Osteoblast (primary cell): ENCODE data around the gene CNMD. TPM values are rescaled to one million over a fixed set of nuclear protein-coding genes. Genes with fewer than 3 reads are reported as not detected.
A peak's percentile ranks its signal among the peaks of the same experiment; 100 is the strongest.

Experiments used
- DNase-seq: peaks from one replicate; pipeline ENCODE4 v3.0.0; 2011; ENCODE audit warnings: low spot score, mixed read lengths; ENCODE audit not compliant: insufficient read length; ENCODE audit errors: missing footprints
- H2AFZ ChIP-seq: 2 replicates; pipeline ENCODE4 v1.6.0; 2011; ENCODE audit warnings: mild to moderate bottlenecking, low read length
- H3K27ac ChIP-seq: 2 replicates; pipeline ENCODE4 v1.5.1; 2011; ENCODE audit warnings: mild to moderate bottlenecking, low read depth, low read length, moderate library complexity
- H3K27me3 ChIP-seq: 2 replicates; pipeline ENCODE4 v1.6.0; 2012; ENCODE audit warnings: mild to moderate bottlenecking, control low read depth, inconsistent platforms, low read length, moderate library complexity; ENCODE audit not compliant: insufficient read depth
- H3K36me3 ChIP-seq: 2 replicates; pipeline ENCODE4 v1.5.1; 2011; ENCODE audit warnings: mild to moderate bottlenecking, low read length, control low read depth, moderate library complexity; ENCODE audit not compliant: insufficient read depth
- H3K4me1 ChIP-seq: 2 replicates; pipeline ENCODE4 v1.5.1; 2011; ENCODE audit warnings: mild to moderate bottlenecking, low read length, control low read depth, moderate library complexity; ENCODE audit not compliant: insufficient read depth
- H3K4me2 ChIP-seq: 2 replicates; pipeline ENCODE4 v1.6.0; 2011; ENCODE audit warnings: mild to moderate bottlenecking, low read length; ENCODE audit not compliant: insufficient read depth
- H3K4me3 ChIP-seq: fragments of 200-600 bp; sonication (generic); 3 replicates; pipeline ENCODE4 v1.5.1; 2012; ENCODE audit warnings: mild to moderate bottlenecking, low read length, inconsistent platforms; ENCODE audit not compliant: insufficient read depth
- H3K79me2 ChIP-seq: 2 replicates; pipeline ENCODE4 v1.6.0; 2012; ENCODE audit warnings: mild to moderate bottlenecking, low read length, control low read depth, inconsistent platforms; ENCODE audit not compliant: insufficient read depth
- H3K9me3 ChIP-seq: 2 replicates; pipeline ENCODE4 v1.5.1; 2011; ENCODE audit warnings: low read depth, low read length, control low read depth
- H4K20me1 ChIP-seq: 2 replicates; pipeline ENCODE4 v1.6.0; 2012; ENCODE audit warnings: mild to moderate bottlenecking, low read length, control low read depth; ENCODE audit not compliant: insufficient read depth
- total RNA-seq: library from RNA; depleted of rRNA; stranded (reverse); fragments of >200 nt; gene quantifications from 2 replicates; pipeline ENCODE4 v1.2.3, GENCODE V29; 2012
- TF ChIP-seq, protein P1 (sequence below): IDR thresholded peaks from 2 replicates; pipeline ENCODE4 v1.5.1; 2011; ENCODE audit warnings: mild to moderate bottlenecking, low read depth, low read length, moderate library complexity; ENCODE audit errors: extremely low read depth

Gene CNMD
- total RNA-seq, 1 donor: not detected

DNA sequence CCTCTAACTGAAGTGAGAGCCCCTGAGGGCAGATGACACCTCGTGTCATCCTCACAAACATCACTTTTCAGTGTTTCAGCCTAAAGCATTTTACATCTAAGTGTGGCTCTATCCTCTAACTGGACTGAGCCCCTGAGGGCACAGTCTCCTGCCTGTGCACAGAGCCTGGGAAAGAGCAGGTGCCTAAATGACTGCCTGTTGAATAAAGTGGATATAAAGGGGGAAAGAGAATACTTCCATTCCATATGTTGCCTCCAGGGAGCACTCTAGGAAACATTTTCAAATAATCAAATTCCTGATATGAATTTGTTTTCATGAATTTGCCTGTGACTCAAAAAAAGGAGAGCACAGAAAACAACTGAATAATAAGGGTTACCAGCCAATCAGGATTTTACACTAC lies 32.2 kb downstream of the CNMD start:
- TF ChIP-seq, protein P1, sequence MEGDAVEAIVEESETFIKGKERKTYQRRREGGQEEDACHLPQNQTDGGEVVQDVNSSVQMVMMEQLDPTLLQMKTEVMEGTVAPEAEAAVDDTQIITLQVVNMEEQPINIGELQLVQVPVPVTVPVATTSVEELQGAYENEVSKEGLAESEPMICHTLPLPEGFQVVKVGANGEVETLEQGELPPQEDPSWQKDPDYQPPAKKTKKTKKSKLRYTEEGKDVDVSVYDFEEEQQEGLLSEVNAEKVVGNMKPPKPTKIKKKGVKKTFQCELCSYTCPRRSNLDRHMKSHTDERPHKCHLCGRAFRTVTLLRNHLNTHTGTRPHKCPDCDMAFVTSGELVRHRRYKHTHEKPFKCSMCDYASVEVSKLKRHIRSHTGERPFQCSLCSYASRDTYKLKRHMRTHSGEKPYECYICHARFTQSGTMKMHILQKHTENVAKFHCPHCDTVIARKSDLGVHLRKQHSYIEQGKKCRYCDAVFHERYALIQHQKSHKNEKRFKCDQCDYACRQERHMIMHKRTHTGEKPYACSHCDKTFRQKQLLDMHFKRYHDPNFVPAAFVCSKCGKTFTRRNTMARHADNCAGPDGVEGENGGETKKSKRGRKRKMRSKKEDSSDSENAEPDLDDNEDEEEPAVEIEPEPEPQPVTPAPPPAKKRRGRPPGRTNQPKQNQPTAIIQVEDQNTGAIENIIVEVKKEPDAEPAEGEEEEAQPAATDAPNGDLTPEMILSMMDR: no peak

DNA sequence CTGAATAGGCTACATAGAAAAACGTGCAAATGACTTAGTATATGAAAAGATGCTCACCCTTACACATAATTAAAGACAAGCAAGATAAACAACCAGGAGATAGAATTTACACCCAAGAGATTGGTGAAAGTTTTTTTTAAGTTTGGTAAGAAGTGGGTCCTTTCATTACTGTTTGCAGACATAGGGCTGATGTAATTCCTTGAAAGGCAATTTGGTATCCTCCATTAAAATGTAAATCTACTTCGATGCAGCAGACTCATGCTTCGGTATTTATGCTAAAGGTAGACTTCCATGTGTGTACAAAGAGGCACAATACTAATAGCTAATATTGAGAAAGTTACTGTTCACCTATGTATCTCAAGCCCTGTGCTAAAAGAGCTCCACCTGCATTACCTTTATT lies 33.5 kb downstream of the CNMD start:
- no peak for DNase-seq
- H3K4me3 ChIP-seq: no peak overlapping the region
- no peak overlapping the region for H3K4me2 ChIP-seq
- H3K79me2 ChIP-seq: no peaks in the 10 kb centered on the region
- H3K36me3 ChIP-seq: no peaks in the 10 kb centered on the region
- H3K4me1 ChIP-seq: no peaks in the 10 kb centered on the region
- H3K9me3 ChIP-seq: no peaks in the 10 kb centered on the region
- TF ChIP-seq, protein P1: no peak
- H2AFZ ChIP-seq: no peak overlapping the region
- H3K27me3 ChIP-seq: no peaks in the 10 kb centered on the region
- H4K20me1 ChIP-seq: no peaks in the 10 kb centered on the region
- H3K27ac ChIP-seq: no peak overlapping the region

More for the DNA sequence above, 32.2 kb downstream of the CNMD start:
- Histone ChIP-seq H3K27me3 (no peaks in the 10 kb centered on the region), H3K79me2 (no peaks in the 10 kb centered on the region), H3K4me1 (no peaks in the 10 kb centered on the region), H3K27ac (no peak overlapping the region), H2AFZ (no peak overlapping the region), H3K9me3 (no peaks in the 10 kb centered on the region), H4K20me1 (no peaks in the 10 kb centered on the region), H3K36me3 (no peaks in the 10 kb centered on the region), H3K4me2 (no peak overlapping the region), H3K4me3 (no peak overlapping the region)
- no peak for DNase-seq

DNA sequence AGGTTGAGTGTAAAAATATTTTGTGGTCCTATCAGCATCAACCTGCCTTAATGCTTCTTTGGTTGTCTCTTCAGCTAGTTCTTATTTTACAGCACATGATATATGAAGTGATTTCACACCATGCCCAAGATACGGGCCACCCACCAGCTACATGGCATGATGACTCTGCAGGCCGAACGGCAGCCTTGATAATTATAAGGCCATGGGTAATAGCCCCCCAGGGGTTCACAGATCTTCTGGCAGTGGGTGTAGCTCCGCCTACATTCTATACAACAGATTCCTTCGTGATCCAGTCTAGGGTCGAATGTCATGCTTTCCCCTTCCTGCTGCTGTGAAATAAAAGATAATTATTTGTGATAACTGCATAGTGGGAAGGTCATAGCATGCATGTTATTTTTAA lies 36.1 kb downstream of the CNMD start:
- H3K79me2 ChIP-seq: no peaks in the 10 kb centered on the region
- no peak overlapping the region for H3K4me3 ChIP-seq
- H4K20me1 ChIP-seq: no peaks in the 10 kb centered on the region
- H3K4me2 ChIP-seq: no peak overlapping the region
- no peaks in the 10 kb centered on the region for H3K9me3 ChIP-seq
- no peaks in the 10 kb centered on the region for H3K4me1 ChIP-seq
- TF ChIP-seq, protein P1: no peak
- H3K27ac ChIP-seq: no peak overlapping the region
- H2AFZ ChIP-seq: no peak overlapping the region
- H3K36me3 ChIP-seq: no peaks in the 10 kb centered on the region
- no peaks in the 10 kb centered on the region for H3K27me3 ChIP-seq
- DNase-seq: peak; percentile 41

DNA sequence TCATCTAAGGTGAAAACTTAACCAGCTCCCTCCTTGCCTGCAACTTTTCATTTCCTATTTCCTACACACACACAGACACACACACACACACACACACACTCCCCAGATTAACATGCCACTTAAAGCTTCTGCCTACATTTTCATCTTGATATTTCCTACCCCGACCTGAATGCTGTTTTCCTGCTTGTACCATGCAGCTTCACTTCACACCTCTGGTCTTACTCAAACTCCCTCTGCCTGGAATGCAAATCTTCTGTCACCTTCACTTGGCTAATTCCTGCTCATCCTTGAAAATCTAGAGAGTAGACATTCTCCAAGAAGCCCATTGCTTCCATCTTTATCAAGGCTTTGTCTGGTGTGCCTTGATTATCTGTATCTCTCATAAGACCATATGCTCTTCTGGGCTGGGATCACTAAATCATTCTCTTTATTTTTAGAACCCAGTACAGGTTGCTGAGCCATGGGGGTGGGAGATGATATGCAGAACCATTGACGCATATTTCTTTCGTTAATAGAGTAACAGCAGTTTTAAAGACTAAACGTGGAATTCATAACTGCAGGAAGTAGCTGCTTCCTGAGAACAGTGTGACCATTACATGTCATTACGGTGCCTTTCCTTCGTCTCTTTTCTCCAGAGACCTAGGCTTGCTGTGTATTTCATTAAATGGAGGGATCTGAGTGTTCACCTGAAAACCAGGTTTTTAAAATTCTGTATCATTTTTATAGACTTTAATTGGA lies 37.7 kb downstream of the CNMD start:
- H3K4me3 ChIP-seq: no peak overlapping the region

More for the DNA sequence above, 37.7 kb downstream of the CNMD start:
- TF ChIP-seq, protein P1: no peak
- no peaks in the 10 kb centered on the region for H3K79me2 ChIP-seq
- H2AFZ ChIP-seq: no peak overlapping the region
- no peak for DNase-seq
- no peaks in the 10 kb centered on the region for H3K27me3 ChIP-seq
- no peak overlapping the region for H3K4me2 ChIP-seq
- no peaks in the 10 kb centered on the region for H3K36me3 ChIP-seq
- no peaks in the 10 kb centered on the region for H3K4me1 ChIP-seq
- no peaks in the 10 kb centered on the region for H4K20me1 ChIP-seq
- no peak overlapping the region for H3K27ac ChIP-seq
- no peaks in the 10 kb centered on the region for H3K9me3 ChIP-seq
